Esophagus squamous epithelium (tissue), 4 donors: Measurements from ENCODE around the gene HSPA2.

Source experiments
- CTCF ChIP-seq, 6 experiments: fragments of 450-650 bp in 4 of 6; fragments of 200-600 bp in 2 of 6; sonication (generic) in 2 of 6; IDR thresholded peaks; one replicate each; pipeline ENCODE4 v1.5.1; 2016 to 2019; ENCODE audit warnings: antibody characterized with exemption in 6 of 6, mild to moderate bottlenecking in 4 of 6, moderate library complexity in 4 of 6
- POLR2A ChIP-seq, 4 donors: fragments of 450-650 bp; IDR thresholded peaks; one replicate each; pipeline ENCODE4 v1.6.1; 2017; ENCODE audit warnings: antibody characterized with exemption in 4 of 4, mild to moderate bottlenecking in 4 of 4, moderate library complexity in 3 of 4

DNA sequence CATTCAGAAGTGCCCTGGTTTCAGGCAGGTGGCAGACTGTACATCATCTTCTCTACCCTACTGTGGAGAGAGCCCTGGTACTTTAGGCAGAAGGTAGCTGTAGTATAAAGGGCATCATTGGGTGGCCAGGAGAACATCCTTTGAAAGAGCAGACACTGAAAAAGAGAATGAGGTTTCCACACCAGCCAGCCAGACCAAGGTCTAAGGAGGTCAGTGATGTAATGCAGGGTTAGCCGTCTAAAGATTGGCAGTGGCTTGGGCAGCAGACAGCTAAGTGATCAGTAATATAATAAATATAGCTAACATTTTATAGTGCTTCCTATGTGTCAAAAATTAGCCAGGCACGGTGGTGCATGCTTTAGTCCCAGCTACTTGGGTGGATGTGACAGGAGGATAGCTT lies 48.9 kb upstream of the HSPA2 start:
- TF ChIP-seq CTCF (IDR thresholded peaks at IDR 0.05) (no peak), POLR2A (IDR thresholded peaks at IDR 0.05) (no peak)
